Measurements from ENCODE around the gene OCA2. TPM values are rescaled to one million over a fixed set of nuclear protein-coding genes. Genes with fewer than 3 reads are reported as not detected.

Gene OCA2
- total and polyA plus RNA-seq, 12 donors = 0.13 to 0.44 (median 0.23) TPM; not detected in 7

- TF ChIP-seq POLR2A (IDR thresholded peaks at IDR 0.05) = no peak
- no peak for TF ChIP-seq CTCF (IDR thresholded peaks at IDR 0.05)
- intact Hi-C loops (cut with DNase I) = no loop called here
Observed at GRCh38 chr15:28051955-28052633, 47.0 kb downstream of the OCA2 start.

GRCh38 chr15:28049581-28049980, 49.5 kb downstream of the OCA2 start:
- Histone ChIP-seq H3K4me3 (no peak overlapping the region), H3K9me3 (replicated peaks in 1 of 3) (no peaks in the 10 kb centered on the region), H3K4me1 (replicated peaks in 1 of 2) (no peaks in the 10 kb centered on the region), H3K27me3 (no peaks in the 10 kb centered on the region), H3K27ac (no peak overlapping the region), H3K36me3 (replicated peaks in 1 of 2) (no peaks in the 10 kb centered on the region)
- intact Hi-C loops (cut with DNase I) = no loop called here
- no peak for DNase-seq
- TF ChIP-seq CTCF (IDR thresholded peaks at IDR 0.05) (no peak), POLR2A (IDR thresholded peaks at IDR 0.05) (no peak)
- 69 to 78% (median 71%) methylated on average over 3 of the region's 3 CpGs for WGBS, 4 donors

More at GRCh38 chr15:28051955-28052633, 47.0 kb downstream of the OCA2 start:
- Histone ChIP-seq H3K27ac (no peak overlapping the region), H3K36me3 (replicated peaks in 1 of 2) (no peaks in the 10 kb centered on the region), H3K27me3 (no peaks in the 10 kb centered on the region), H3K4me1 (replicated peaks in 1 of 2) (no peaks in the 10 kb centered on the region), H3K9me3 (replicated peaks in 1 of 3) (no peaks in the 10 kb centered on the region), H3K4me3 (no peak overlapping the region)
- 28 to 49% (median 45%) methylated on average over 5 of the region's 5 CpGs for WGBS, 4 donors
- no peak for DNase-seq

- H3K36me3 ChIP-seq (replicated peaks in 1 of 2) = no peaks in the 10 kb centered on the region
- H3K9me3 ChIP-seq (replicated peaks in 1 of 3) = no peaks in the 10 kb centered on the region
- no peak overlapping the region for H3K4me3 ChIP-seq
- 59 to 71% (median 66%) methylated on average over 3 of the region's 3 CpGs for WGBS, 4 donors
- H3K27me3 ChIP-seq = no peaks in the 10 kb centered on the region
- TF ChIP-seq POLR2A (IDR thresholded peaks at IDR 0.05) = no peak
- no peak for TF ChIP-seq CTCF (IDR thresholded peaks at IDR 0.05)
- H3K4me1 ChIP-seq (replicated peaks in 1 of 2) = no peaks in the 10 kb centered on the region
- H3K27ac ChIP-seq = no peak overlapping the region
- intact Hi-C loops (cut with DNase I) = no loop called here
- no peak for DNase-seq
Observed at GRCh38 chr15:28047277-28047676, 51.8 kb downstream of the OCA2 start.

GRCh38 chr15:28044121-28044672, 54.9 kb downstream of the OCA2 start:
- H3K4me3 ChIP-seq = no peak overlapping the region
- no peak for TF ChIP-seq POLR2A (IDR thresholded peaks at IDR 0.05)
- no peak for TF ChIP-seq CTCF (IDR thresholded peaks at IDR 0.05)
- no peaks in the 10 kb centered on the region for H3K27me3 ChIP-seq
- DNase-seq = no peak
- intact Hi-C loops (cut with DNase I) = no loop called here
- no peaks in the 10 kb centered on the region for H3K36me3 ChIP-seq (replicated peaks in 1 of 2)
- 69 to 78% (median 74%) methylated on average over 5 of the region's 5 CpGs for WGBS, 4 donors
- H3K27ac ChIP-seq = no peak overlapping the region
- no peaks in the 10 kb centered on the region for H3K4me1 ChIP-seq (replicated peaks in 1 of 2)
- no peaks in the 10 kb centered on the region for H3K9me3 ChIP-seq (replicated peaks in 1 of 3)
